Activated naive CD4-positive, alpha-beta T cell treated with anti-CD3 and anti-CD28 coated beads, Interleukin-2, amount 50 U/mL, for 24 hours (primary cell): ENCODE results near the gene FLVCR1.

Experiments
- H3K27ac Mint-ChIP-seq: one replicate; pipeline ENCODE4 v1.8.0; 2021; ENCODE audit warnings: mild to moderate bottlenecking, mixed read lengths
- H3K27me3 Mint-ChIP-seq: one replicate; pipeline ENCODE4 v1.8.0; 2021; ENCODE audit warnings: mixed read lengths
- H3K36me3 Mint-ChIP-seq: one replicate; pipeline ENCODE4 v1.8.0; 2021; ENCODE audit warnings: mixed read lengths
- H3K4me1 Mint-ChIP-seq: one replicate; pipeline ENCODE4 v1.8.0; 2021; ENCODE audit warnings: mixed read lengths
- H3K4me3 Mint-ChIP-seq: one replicate; pipeline ENCODE4 v1.8.0; 2021; ENCODE audit warnings: mild to moderate bottlenecking, mixed read lengths
- H3K9me3 Mint-ChIP-seq: one replicate; pipeline ENCODE4 v1.8.0; 2021; ENCODE audit warnings: mixed read lengths

Gene FLVCR1

DNA sequence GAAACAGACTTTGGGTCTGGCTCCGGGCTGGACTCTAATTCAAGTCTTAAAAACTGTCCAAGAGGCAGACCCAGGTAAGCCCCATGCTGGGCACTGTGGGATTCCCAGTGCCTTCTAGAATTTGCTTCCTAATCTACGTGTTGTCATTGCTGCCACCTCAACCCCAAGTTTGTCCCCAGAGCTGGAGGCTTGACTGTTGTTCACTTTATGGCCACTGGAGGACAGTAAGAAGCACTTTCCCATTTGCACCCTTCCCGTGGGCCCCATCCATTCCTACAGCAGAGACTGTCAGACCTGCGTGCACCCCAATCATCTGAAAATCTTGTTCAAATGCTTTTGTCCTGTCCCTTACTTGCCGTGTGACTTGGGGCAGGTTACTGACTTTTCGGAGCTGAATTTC lies 62.8 kb downstream of the FLVCR1 start:
- Mint-ChIP-seq H3K9me3 (no peaks in the 10 kb centered on the region), H3K4me1 (peaks cover 5% of the 10 kb centered on the region), H3K27ac (no peak overlapping the region), H3K4me3 (no peak overlapping the region), H3K27me3 (peaks cover 7% of the 10 kb centered on the region), H3K36me3 (peaks cover 1% of the 10 kb centered on the region)

GRCh38 chr1:212922016-212922415 lies 63.9 kb downstream of the FLVCR1 start:
- no peak overlapping the region for H3K4me3 Mint-ChIP-seq

DNA sequence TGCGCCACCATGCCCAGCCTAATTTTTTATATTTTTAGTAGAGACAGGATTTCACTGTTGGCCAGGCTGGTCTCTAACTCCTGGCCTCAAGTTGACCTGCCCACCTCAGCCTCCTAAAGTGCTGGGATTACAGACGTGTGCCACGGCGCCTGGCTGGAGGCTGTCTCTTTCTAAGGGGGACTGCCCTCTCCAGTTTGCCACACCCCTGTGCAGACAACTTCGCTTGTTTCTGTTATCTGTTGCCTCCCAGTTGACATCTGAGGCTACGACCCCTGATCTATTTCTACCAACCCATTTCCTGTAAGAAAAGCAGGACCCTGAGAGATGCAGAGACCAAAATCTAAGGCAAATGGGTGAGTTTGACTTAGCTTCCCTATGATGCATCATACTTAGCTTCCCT lies 68.3 kb downstream of the FLVCR1 start:
- H3K4me1 Mint-ChIP-seq = no peaks in the 10 kb centered on the region
- no peaks in the 10 kb centered on the region for H3K36me3 Mint-ChIP-seq
- no peaks in the 10 kb centered on the region for H3K27me3 Mint-ChIP-seq
- H3K4me3 Mint-ChIP-seq = no peak overlapping the region
- H3K9me3 Mint-ChIP-seq = no peaks in the 10 kb centered on the region
- H3K27ac Mint-ChIP-seq = no peak overlapping the region

More at GRCh38 chr1:212922016-212922415, 63.9 kb downstream of the FLVCR1 start:
- Mint-ChIP-seq H3K36me3 (peaks cover 1% of the 10 kb centered on the region), H3K4me1 (no peaks in the 10 kb centered on the region), H3K27me3 (peaks cover 4% of the 10 kb centered on the region), H3K27ac (no peak overlapping the region), H3K9me3 (no peaks in the 10 kb centered on the region)

GRCh38 chr1:212928323-212929291 lies 70.5 kb downstream of the FLVCR1 start:
- H3K36me3 Mint-ChIP-seq = no peaks in the 10 kb centered on the region
- H3K27me3 Mint-ChIP-seq = no peaks in the 10 kb centered on the region
- no peak overlapping the region for H3K4me3 Mint-ChIP-seq
- no peaks in the 10 kb centered on the region for H3K4me1 Mint-ChIP-seq
- no peaks in the 10 kb centered on the region for H3K9me3 Mint-ChIP-seq
- H3K27ac Mint-ChIP-seq = no peak overlapping the region

DNA sequence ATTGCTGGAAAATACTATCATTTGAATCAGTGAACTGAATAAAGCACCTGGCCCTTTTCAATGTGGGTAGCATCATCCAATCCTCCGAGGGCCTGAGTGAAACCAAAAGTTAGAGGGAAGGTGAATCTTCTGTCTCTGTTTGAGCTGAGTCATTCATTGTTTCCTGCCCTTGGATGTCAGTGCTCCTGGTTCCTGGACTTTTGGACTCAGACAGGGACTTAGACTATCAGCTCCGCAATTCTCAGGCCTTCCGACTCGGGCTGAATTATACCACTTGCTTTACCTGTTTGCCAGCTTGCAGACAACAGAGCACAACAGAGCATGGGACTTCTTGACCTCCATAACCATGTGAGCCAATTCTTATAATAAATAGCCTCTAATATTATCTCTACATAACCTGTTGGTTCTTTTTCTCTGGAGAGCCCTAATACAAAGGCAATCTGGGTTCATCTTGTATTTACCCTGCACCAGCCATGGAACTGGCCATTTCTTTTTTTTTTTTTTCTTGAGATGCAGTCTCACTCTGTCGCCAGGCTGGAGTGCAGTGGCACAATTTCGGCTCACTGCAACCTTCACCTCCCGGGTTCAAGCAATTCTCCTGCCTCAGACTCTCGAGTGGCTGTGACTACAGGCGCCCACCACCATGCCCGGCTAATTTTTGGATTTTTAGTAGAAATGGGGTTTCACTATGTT lies 73.1 kb downstream of the FLVCR1 start:
- Mint-ChIP-seq H3K9me3 (no peaks in the 10 kb centered on the region), H3K4me3 (no peak overlapping the region), H3K27me3 (no peaks in the 10 kb centered on the region), H3K27ac (no peak overlapping the region), H3K36me3 (no peaks in the 10 kb centered on the region), H3K4me1 (no peaks in the 10 kb centered on the region)

- H3K4me1 Mint-ChIP-seq = no peaks in the 10 kb centered on the region
- no peaks in the 10 kb centered on the region for H3K9me3 Mint-ChIP-seq
- H3K27me3 Mint-ChIP-seq = no peaks in the 10 kb centered on the region
- H3K27ac Mint-ChIP-seq = no peak overlapping the region
- no peaks in the 10 kb centered on the region for H3K36me3 Mint-ChIP-seq
- H3K4me3 Mint-ChIP-seq = no peak overlapping the region
Observed at GRCh38 chr1:212933815-212934471, 75.9 kb downstream of the FLVCR1 start.

GRCh38 chr1:212935387-212935981 lies 77.4 kb downstream of the FLVCR1 start:
- Mint-ChIP-seq H3K36me3 (peaks cover 4% of the 10 kb centered on the region), H3K27ac (no peak overlapping the region), H3K4me1 (no peaks in the 10 kb centered on the region), H3K4me3 (no peak overlapping the region), H3K9me3 (peaks cover 6% of the 10 kb centered on the region), H3K27me3 (peaks cover 1% of the 10 kb centered on the region)

DNA sequence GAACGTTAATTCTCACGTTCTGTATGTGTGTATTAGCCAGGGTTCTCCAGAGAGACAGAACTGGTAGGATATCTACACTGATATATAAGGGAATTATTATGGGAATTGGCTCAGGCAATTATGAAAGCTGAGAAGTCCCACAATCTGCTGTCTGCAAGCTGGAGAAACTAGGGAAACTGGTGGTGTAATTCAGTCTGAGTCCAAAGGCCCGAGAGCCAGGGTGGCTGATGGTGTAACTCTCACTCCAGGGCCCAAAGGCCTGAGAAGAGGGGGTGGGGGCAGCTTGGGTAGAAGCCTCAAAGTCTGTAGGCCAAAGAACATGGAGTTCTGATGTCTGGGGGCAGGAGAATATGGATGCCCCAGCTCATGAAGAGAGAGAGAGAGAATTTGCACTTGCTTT lies 79.0 kb downstream of the FLVCR1 start:
- Mint-ChIP-seq H3K27ac (no peak overlapping the region), H3K9me3 (peaks cover 13% of the 10 kb centered on the region), H3K27me3 (peaks cover 4% of the 10 kb centered on the region), H3K4me3 (no peak overlapping the region), H3K36me3 (peaks cover 8% of the 10 kb centered on the region), H3K4me1 (no peaks in the 10 kb centered on the region)

GRCh38 chr1:212938846-212939245 lies 80.8 kb downstream of the FLVCR1 start:
- no peak overlapping the region for H3K27ac Mint-ChIP-seq
- peaks cover 13% of the 10 kb centered on the region for H3K9me3 Mint-ChIP-seq
- H3K36me3 Mint-ChIP-seq = peaks cover 8% of the 10 kb centered on the region
- H3K4me3 Mint-ChIP-seq = no peak overlapping the region
- peaks cover 4% of the 10 kb centered on the region for H3K27me3 Mint-ChIP-seq
- no peaks in the 10 kb centered on the region for H3K4me1 Mint-ChIP-seq

DNA sequence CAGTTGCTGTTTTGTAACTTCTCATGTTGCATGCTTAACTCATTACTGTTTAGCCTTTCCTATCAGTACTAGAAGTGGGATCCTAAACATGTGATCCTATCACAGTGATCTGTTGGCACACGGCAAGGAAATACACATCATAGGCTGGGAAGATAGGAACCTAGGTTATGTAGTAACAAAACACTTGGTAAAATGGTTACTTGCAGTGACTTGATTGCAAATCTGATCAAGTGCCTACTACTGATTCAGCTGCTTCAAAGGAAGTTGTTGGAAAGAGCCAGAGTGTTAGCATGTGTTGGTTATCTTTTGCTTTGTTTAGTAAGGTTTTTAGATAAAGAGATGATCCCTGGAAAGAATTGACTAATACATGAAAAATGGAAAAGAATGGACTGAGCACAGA lies 83.4 kb downstream of the FLVCR1 start:
- Mint-ChIP-seq H3K9me3 (peaks cover 13% of the 10 kb centered on the region), H3K4me1 (no peaks in the 10 kb centered on the region), H3K27ac (no peak overlapping the region), H3K27me3 (peaks cover 4% of the 10 kb centered on the region), H3K36me3 (peaks cover 8% of the 10 kb centered on the region), H3K4me3 (no peak overlapping the region)

DNA sequence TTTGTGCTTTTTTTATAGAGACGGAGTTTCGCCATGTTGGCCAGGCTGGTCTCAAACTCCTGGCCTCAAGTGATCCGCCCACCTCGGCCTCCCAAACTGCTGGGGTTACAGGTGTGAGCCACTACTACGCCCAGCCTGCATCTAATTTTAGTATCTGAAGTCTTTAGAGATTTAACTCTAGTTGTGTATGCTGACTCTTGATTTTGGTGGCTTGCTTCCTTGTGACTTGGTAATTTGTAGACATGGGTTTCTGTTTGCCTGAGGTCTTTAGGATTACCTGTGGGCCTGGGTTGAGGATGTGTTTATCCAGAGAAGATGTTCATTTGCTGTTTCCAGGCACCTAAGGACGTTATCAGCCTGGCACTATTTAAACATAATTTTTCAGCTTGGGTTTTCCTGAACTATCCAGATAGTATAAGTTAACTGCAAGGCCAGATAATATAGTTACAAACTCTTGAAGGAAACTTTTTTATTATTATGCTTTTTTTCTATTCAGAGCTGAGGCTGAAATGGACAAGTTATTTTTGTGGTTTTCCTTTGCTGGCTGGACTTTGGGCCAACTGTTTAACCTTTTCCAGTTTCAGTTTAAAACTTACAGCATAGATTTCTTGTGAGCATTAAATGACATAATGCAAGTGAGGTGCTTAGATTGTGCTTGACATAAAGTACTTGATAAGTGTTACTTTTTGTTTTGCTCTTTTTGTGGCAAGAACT lies 84.8 kb downstream of the FLVCR1 start:
- Mint-ChIP-seq H3K4me1 (no peaks in the 10 kb centered on the region), H3K9me3 (peaks cover 13% of the 10 kb centered on the region), H3K36me3 (peaks cover 8% of the 10 kb centered on the region), H3K27ac (no peak overlapping the region), H3K27me3 (peaks cover 4% of the 10 kb centered on the region), H3K4me3 (no peak overlapping the region)

GRCh38 chr1:212943393-212943710 lies 85.3 kb downstream of the FLVCR1 start:
- no peaks in the 10 kb centered on the region for H3K4me1 Mint-ChIP-seq
- no peak overlapping the region for H3K27ac Mint-ChIP-seq
- no peak overlapping the region for H3K4me3 Mint-ChIP-seq
- H3K9me3 Mint-ChIP-seq = peaks cover 13% of the 10 kb centered on the region
- H3K36me3 Mint-ChIP-seq = peaks cover 8% of the 10 kb centered on the region
- H3K27me3 Mint-ChIP-seq = peaks cover 4% of the 10 kb centered on the region

- H3K4me1 Mint-ChIP-seq = no peaks in the 10 kb centered on the region
- no peak overlapping the region for H3K4me3 Mint-ChIP-seq
- H3K27ac Mint-ChIP-seq = no peak overlapping the region
- H3K36me3 Mint-ChIP-seq = peaks cover 8% of the 10 kb centered on the region
- peaks cover 8% of the 10 kb centered on the region for H3K27me3 Mint-ChIP-seq
- H3K9me3 Mint-ChIP-seq = peaks cover 13% of the 10 kb centered on the region
Observed at GRCh38 chr1:212944229-212944901, 86.3 kb downstream of the FLVCR1 start.

DNA sequence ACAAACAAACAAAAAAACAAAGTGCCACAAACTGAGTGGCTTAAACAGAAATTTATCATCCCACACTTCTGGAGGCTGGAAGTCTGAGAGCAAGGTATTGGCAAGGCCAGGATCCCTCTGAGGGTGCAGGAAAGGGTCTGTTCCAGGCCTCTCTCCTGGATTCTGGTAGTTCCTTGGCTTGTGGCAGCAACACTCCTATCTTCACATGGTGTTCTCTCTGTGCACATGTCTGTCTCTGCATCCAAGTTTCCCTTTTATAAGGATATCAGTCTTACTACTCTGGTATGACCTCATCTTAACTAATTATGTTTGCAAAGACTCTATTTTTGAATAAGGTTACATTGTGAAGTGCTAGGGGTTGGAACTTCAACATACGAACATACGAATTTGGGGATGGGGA lies 87.0 kb downstream of the FLVCR1 start:
- H3K4me3 Mint-ChIP-seq = no peak overlapping the region
- peaks cover 9% of the 10 kb centered on the region for H3K9me3 Mint-ChIP-seq
- H3K36me3 Mint-ChIP-seq = peaks cover 6% of the 10 kb centered on the region
- peaks cover 12% of the 10 kb centered on the region for H3K27me3 Mint-ChIP-seq
- H3K27ac Mint-ChIP-seq = no peak overlapping the region
- H3K4me1 Mint-ChIP-seq = peaks cover under 1% of the 10 kb centered on the region
